Activated CD8-positive, alpha-beta memory T cell treated with anti-CD3 and anti-CD28 coated beads for 24 hours (primary cell): Measurements from ENCODE around the gene CABP1.
"Not testable (repeated sequence)": the region's sequence is repeated elsewhere in the genome, so short reads cannot be mapped to it uniquely, and the experiment has no call there.

ENCODE experiments used
- DNase-seq: peaks from one replicate; pipeline ENCODE4 v3.0.0-alpha.2; 2020

Gene CABP1

DNA sequence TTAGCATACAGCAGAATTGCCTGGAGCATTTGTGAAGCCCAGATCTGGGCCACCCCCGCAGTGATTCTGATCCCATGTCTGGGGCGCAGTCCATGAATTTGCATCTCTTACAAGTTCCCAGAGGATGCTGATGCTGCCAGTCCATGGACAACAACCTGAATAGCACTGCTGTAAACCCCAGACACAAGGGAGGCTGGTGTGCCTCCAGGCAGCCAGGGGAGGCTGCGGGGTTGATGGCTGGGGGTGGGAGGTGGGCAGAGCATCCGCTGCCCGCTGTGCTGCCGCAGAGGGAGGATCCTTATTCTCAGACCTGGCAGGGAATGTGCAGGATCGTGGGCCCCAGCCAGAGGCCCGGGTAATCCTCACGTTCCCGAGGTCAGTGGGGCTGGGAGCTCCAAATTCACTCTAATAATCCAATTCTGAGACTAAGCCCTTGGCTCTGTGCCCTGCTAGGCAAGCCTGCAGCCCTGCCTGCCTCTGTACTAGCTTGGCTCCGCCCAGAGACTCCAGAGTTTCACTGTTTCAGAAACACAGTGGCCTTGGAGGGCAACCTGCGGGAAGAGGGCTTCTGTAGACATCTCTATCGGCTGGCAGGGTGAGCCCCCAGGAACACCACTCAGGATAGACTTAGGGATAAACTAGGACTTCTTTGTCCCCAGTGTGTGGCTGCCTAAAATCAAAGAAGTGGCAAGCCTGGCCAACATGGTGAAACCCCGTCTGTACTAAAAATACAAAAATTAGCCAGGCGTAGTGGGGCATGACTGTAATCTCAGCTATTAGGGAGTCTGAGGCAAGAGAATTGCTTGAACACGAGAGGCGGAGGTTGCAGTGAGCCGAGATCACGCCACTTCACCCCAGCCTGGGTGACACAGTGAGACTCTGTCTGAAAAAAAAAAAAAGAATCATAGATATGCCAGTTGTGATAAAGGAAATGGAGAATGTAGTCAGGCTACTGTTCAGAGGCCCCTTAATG lies 28.7 kb downstream of the CABP1 start:
- no peak for DNase-seq

DNA sequence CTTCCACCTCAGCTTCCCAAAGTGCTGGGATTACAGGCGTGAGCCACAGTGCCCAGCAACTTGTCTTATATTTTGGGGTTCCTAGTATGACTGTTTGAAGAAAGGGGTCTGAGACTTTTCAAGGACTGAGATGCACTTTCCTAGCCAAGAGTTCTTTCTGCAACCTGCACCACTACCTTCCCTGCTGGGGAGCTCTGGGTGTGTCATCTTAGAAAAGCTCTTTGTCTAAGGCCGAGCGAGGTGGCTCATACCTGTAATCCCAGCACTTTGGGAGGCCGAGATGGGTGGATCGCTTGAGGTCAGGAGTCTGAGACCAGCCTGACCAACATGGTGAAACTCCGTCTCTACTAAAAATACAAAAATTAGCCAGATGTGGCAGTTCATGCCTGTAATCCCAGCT lies 29.8 kb downstream of the CABP1 start:
- DNase-seq, result not testable (repeated sequence)

DNA sequence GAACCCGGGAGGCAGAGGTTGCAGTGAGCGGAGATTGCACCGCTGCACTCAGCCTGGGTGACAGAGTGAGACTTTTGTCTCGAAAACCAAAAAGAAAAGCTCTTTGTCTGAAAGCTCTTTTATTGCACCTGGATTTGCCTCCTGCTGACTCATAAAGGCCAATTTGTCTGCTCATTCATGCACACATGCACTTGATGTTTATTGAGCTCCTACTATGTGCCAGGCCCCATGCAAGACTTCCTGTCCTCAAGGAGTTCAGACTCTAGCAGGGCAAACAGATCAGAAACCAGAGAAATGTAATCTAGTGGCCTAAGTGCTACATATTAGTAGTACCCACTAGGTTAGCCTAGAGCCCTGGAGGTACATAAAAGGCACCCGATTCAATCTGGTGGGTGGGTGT lies 30.2 kb downstream of the CABP1 start:
- no peak for DNase-seq

DNA sequence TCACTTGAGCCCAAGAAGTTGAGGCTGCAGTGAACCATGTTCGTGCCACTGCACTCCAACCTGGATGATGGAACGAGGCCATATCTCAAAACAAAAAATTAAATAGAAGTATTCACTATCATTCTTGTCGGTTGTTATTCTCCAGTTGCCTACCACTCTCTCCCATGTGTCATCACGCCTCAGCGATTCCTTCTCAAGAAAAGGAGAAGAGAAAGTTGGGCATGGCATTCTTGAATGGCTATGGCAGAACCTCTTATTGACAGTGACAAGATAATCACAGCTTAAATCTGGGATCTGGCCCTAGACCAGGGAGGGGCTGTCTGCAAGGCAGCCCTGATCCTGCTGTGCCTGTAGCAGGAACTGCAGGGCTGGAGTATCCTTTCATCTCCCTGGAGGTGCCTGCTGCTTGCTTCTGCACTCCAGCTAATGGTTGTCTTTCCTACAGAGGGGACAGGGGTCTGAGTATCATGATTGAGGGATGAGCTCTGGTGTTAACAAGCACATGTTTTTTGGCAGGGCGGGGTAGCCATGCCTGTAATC lies 33.7 kb downstream of the CABP1 start:
- no peak for DNase-seq

DNA sequence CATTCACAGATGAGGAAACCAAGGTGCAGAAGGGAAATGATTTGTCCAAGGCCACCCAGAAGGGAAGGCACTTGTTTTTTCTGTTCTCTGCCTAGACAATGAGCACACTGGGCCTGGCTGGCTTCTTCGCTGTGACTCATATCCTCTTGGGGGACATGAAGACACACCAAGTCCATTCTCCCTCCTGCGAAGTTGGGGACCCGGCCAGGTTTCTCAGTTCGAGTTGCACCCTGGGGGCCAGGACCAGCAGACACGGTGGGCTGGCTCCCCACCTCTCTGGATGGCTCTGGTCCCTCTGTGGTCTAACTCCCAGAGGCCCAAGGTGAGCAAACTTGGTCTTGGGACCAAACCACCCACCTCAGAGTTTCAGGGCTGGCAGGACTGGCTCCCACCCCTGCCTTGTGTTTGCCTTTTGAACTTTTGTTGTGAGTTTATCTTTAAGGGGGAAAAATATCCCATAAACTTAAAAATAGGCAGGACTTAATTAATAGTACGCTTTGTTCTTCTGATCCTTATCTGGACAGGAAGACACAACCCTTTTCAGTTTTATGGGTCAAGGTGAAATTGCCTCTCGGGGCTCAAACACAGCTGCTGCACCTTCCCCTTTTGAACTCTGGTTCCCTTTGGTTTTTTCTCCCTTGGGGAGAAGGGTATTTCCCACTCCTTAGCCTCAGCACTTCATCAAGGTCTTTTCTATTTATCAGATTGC lies 37.5 kb downstream of the CABP1 start:
- no peak for DNase-seq

DNA sequence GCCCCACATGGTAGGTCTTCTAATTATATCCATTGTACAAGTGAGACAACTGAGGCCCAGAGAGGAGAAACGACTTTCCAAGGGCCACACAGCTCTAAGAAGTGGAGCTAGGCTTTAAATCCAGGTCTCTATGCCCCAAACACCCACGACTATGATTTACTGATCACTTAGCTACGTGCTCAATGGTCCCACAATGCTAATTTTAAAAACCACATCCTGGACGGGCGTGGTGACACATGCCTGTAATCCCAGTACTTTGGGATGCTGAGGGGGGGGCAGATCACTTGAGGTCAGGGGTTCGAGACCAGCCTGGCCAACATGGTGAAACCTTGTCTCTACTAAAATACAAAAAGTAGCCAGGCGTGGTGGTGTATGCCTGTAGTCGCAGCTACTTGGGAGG lies 38.1 kb downstream of the CABP1 start:
- no peak for DNase-seq

DNA sequence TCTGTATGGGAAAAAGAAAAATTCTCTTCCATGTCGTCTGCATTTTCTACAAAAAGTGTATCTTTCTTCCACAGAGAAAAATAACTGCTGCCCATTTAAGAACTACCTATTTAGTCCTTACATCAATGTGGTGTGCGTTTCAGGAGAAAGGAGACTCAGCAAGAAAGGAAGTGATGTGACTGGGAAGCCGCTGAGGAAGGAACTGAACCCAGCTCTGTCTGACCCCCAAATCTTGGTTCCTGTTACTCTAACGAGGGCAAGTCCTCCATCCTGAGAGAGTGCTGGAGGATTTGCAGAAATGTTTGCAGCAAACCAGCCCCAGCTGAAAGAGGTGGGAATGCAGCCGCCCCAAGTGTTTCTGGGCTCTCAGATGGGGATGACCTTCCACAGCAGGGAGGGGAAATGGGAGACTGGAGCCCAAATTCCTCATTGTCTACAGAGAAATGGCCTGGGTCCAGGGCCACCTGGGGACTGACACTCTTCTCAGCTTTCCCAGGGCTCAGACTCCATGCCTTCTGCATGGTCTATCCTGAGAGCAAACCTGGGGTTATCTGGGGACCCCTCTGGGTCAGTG lies 39.8 kb downstream of the CABP1 start:
- DNase-seq, result no peak

DNA sequence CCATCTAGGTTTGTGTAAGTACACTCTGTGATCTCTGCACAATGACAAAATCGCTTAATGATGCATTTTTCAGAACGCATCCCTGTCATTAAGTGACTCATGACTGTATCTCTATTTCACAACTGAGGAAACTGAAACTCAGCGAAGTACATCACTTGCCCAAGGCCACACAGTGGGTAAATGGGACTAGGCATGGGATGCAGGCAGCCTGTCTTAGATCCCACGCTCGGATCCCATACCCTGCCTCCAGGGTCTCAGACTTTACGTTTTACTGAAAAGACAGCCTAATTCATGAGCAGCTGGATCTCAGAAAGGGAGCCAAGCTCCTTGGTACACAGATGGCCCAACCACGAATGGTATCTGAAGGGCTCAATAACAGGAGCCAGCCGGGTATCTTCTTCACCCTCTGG lies 44.1 kb downstream of the CABP1 start:
- no peak for DNase-seq

DNA sequence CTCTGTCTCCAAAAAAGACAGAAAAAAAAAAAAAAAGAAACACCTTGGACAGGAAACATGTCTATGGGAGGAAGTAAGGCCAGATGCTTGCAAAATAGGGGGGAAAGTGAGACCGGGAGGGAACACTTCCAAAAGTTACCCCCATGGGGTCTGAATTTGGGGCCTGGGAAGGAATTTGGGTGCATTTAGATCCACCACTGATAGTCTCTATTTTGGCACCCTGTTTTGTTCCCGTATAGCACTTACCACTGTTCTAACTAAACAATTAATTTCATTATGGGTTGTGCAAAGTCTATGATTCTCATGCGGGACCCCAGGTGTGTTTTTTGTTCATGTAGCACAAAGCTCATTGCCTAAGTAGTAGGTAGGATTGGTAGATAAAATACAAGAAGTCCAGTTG lies 45.1 kb downstream of the CABP1 start:
- no peak for DNase-seq

DNA sequence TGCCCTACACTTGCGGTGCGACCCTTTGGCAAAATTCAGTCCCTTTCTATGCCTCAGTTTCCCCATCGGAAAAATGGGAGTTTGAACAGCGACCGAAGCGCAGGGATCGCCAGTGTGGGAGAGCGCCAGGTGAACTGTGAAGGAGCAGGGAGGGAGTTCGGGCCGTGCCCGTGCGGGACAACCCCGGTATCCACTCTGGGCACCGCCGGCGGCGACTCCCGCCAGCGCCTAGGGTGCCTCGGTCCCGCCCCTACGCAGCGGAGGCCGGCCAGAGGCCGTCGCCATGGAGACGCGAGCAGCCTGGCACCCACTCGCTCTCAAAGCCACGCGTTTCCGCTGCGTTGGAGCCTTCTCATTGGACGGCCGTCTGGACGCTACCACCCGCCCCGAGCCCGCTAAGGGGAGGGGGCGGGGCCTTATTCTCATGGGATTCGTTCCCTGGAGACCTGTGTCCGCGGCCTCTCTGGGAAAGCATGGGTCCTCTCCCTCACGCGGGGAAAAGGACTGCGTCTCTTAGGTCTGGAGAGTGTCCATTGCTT lies 45.8 kb downstream of the CABP1 start:
- DNase-seq, result peak; percentile 98

DNA sequence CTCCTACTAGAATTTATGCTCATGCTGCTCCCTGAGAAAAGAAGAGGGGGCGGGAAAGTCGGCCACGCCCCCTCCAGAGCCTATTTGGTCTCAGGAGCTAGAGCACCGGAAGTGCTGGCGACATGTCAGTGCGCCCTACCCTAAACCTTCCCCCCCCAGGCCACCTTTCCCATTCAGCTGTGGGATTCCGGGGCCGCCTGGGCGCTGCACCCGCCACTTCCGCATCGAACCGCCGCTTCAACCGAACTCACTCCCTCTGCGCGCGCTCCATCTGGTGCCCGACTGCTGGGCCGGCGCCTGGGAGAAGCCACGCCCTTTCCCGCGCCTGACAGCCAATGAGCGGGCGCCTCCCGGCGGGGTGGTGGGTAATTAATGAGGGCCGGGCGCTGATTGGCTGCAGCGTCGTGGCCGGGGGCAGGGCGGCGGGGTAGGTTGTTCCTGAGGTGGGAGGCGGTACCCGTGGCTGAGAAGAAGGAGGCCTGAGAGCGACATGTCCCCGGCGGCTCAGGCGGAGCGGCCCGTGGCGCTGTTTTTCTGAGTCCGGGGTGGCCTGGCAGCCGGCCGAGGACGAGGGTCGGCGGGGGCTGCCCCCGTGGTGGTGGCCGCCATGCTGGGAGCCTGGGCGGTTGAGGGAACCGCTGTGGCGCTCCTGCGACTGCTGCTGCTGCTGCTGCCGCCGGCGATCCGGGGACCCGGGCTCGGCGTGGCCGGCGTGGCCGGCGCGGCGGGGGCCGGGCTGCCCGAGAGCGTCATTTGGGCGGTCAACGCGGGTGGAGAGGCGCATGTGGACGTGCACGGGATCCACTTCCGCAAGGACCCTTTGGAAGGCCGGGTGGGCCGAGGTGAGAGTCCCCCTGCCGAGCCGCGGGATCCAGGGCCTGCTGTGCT lies 46.5 kb downstream of the CABP1 start, which contains the start of gene MLEC:
TSS of gene MLEC (plus strand) at position 460 of the 888 bp plus-strand sequence. CDS start at position 608, 148 bp downstream.
- peak; percentile 99 for DNase-seq

DNA sequence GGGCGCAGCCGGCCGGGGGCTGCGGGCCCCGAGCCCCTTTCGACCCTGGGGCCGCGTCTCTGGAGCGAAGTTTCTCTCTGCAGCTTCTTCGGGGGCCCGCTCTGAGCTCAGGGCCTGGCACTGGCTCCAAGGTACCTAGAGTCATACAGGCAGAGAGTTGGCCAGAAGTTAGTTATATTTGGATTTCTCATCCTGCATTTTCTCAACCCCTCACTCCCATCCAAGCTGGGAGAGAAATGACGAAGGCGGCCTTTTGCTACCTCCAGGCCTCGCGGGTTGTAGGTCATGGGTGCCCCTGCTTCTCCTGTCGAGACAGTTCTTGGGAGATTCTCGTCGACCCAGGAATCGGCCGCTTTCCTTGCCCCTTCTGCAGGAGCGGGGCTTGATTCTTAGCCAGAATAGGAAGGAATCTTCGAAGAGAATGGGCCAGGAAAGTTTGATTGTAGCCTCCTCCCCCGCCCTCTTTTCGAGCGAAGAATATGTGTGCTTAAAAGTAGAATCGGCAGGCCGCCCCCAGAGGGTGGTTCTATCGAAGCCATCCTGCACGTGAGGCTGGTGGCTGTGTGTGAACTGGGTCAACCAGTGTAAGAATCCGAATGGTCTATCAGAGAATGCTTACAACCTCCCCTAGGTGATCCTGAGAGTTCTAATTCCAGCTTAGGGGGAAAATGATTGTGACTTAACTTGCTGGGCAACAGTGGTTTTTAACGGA lies 47.3 kb downstream of the CABP1 start:
- peak; percentile 69 for DNase-seq

DNA sequence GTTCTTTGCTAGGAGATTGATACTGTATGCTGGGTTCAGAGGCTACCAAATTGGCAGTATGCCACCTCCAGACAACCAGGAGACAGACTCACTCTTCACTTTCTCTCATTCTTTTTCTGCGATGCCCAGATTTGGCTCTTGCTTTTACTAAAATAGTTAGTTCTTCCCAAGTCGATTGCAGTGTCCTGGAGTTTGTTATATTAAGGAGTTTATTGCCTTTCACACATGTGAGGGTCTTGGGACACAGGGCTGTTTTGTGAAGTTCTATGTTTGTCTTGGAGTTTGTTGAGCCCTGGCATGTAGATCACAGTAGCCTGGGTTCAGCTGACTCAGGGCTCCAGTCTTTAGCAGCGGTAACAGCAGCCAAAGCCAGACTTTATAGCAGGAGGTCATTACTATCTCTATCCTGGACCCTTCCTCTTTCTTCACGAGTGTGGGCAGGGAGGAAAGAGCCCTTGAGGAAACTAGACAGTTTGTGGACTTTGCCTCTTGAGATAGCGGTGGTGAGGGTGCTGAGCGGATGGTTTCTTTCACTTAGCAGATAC lies 48.2 kb downstream of the CABP1 start:
- DNase-seq, result no peak

DNA sequence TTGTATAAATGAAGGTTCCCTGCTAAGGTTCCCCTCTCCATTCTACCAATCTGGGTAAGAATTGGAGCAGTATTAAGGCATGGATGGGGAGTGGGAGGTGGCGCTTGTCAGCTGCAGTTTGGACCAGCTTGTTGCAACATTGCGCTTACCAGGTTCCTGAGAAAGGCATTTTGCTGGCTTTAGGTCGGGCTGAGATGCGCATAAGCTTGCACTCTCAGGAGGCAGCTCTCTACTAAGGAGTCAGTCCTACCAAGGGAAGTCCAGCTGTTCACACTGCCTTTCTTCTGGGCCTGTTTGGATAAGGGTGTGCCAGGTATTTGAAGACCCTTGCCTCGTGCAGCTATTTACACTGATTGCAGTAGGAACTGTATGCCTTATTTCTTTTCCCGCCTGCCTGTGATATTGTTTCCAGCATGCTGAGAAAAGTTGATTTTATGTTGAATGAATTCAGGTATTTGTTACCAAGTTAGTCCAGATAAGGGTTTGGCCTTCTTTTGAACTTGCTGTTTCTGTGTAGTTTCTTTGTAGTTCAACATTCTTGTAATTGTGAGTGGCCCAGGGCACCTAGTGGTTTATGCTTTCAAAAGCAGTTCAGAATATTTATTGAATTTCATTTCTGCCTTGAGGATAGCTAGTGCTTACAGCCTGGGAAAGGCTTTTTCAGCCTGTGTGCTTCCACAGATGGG lies 49.1 kb downstream of the CABP1 start:
- no peak for DNase-seq

DNA sequence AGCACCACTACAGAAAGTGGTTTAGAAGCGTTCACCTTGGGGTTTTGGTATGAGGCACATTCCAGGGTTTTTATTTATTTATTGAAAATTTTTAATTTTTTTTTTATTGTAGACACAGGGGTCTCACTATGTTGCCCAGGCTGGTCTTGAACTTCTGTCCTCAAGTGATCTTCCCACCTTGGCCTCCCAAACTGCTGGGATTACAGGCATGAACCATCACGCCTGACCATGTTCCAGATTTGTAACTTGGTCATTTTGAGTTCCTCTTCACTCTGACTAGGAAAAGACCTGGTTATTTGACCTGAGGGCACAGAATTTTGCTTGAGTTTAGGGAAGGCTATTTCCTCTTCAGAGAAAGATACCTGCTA lies 49.6 kb downstream of the CABP1 start:
- no peak for DNase-seq

DNA sequence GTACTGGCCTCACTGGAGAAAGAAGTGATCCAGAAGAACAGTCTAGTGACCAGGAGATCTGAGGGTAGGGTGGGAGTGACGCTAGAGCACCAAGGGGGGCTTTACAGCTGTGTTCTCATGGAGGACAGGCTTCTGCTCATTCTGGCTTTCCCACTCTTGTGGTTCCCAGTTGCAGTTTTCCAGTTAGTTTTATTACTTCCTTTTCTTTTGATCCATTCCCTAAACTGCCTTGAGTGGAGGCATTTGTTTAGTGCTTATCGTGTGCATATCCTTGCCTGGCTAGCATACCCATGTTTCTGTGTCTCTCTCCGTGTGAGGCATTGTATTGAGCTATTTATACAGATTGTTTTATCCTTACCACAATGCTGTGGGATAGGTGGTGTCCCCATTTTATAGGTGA lies 50.6 kb downstream of the CABP1 start:
- DNase-seq, result no peak

DNA sequence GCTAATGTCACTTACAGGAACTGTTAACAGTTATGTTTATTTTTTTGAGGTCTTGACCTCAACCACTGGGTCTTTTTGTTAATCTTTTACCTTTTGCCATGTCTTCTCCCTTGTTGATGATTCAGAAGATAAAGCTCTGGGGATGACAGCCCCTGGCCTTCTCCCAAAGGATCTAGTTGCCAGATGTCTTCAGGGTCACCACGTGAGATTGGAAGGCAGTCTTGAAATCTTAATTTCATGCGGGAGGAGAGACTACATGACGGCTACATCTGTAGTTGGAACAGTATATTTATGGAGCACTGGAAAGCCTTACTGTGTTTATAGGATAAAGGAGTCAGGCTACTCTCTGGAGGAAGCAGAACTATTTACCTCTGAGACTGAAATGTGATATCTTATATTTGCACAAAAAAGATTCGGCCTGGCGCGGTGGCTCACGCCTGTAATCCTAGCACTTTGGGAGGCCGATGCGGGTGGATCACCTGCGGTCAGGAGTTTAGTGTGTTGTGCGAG lies 52.2 kb downstream of the CABP1 start:
- DNase-seq, result no peak

DNA sequence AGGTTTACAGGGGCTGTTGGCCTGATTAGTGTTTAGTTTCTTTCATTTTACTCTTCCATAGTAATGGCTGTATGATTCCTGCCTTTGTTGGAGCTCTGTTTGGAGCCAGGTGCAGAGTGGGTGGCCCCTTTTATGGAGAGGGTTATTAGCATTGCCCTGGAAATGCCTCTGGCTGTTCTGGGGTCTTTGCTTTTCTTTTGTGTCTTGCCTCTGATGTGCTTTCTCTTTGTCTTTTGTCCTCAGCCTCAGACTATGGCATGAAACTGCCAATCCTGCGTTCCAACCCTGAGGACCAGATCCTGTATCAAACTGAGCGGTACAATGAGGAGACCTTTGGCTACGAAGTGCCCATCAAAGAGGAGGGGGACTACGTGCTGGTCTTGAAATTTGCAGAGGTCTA lies 53.4 kb downstream of the CABP1 start:
- no peak for DNase-seq

DNA sequence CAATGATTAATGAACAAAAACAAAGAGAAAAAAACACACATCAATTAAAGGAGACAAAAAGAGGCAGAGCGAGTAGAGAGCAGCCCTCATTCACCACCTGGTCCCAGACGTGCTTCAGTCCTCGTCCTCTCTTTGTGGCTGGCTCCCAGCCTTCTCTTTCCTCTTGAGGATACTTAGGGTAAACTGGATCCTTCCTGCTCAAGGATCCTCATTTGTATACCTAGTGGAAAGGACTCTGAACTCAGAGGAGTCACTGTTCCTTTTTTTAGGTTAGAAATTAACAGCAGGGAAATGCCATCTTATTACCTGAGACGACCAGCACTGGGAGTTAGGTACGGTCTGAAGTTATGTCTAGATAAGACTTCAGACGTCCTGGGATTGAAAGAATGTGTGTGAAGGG lies 56.2 kb downstream of the CABP1 start:
- no peak for DNase-seq

DNA sequence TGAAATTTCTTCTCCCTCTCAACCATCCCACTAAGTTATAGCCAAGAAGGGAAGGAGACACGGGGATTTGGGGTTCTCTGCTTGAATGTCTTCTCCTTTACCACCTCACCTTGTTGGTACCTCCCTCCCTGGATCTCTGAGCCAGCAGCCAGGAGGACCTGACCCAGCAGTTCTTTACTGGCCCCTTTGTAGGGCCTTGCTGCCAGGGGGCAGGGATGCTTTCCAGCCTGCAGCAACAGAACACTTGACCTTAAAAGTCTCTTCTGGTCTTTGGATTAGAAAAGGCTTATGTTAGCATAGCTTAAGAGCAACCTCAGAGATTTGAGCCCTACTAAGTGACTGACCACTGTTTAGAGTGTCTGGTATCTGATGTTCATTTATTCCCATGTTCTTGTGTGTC lies 56.9 kb downstream of the CABP1 start:
- no peak for DNase-seq
